Astrocyte of the cerebellum (primary cell): ENCODE results near the gene DIP2A.

Experiments used
- DNase-seq: peaks from one replicate; pipeline ENCODE4 v3.0.0-alpha.2; 2011; ENCODE audit warnings: low read depth
- H3K4me3 ChIP-seq: 2 replicates; pipeline ENCODE4 v1.5.1; 2011; ENCODE audit warnings: mild to moderate bottlenecking, low read depth, low read length, moderate library complexity
- in situ Hi-C: cut with HindIII; loops from 2 replicates; pipeline ENCODE4 v1.10.0; 2017; ENCODE audit warnings: low sequenced_read_pairs
- TF ChIP-seq, protein P1 (sequence below): IDR thresholded peaks from 2 replicates; pipeline ENCODE4 v1.5.1; 2012; ENCODE audit warnings: low read length, low read depth, moderate library complexity, mild to moderate bottlenecking; ENCODE audit errors: missing control alignments

The DIP2A gene

DNA sequence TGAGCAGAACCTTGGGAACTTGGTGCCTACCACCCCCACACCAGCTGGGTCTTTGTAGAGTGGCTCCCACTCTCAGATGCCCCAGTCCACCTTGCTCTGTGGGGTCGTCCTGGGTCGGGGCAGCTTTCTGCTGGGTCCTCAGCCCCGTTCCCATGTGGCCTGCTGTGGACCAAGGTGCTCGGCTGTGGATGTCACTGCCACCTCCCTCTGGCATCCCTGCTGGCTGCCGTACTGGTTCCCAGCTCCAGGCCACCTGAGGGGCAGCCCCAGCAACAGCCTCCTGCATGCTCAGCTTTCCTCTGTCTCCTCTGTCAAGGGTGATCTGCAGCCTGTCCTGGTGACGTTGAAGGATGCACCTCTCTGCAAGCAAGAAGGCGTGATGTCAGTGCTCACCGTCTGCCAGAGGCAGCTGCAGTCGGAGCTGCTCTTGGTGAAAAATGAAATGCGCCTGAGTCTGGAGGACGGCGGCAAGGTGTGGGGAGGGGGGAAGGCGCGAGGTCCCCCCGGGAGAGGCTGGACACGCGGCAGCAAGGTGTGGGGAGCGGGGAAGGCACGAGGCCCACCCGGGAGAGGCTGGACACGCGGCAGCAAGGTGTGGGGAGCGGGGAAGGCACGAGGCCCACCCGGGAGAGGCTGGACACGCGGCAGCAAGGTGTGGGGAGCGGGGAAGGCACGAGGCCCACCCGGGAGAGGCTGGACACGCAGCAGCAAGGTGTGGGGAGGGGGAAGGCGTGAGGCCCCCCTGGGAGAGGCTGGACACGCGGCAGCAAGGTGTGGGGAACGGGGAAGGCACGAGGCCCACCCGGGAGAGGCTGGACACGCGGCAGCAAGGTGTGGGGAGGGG lies 45.9 kb upstream of the DIP2A start:
- in situ Hi-C loops = no loop called here
- DNase-seq = no peak
- TF ChIP-seq, protein P1, sequence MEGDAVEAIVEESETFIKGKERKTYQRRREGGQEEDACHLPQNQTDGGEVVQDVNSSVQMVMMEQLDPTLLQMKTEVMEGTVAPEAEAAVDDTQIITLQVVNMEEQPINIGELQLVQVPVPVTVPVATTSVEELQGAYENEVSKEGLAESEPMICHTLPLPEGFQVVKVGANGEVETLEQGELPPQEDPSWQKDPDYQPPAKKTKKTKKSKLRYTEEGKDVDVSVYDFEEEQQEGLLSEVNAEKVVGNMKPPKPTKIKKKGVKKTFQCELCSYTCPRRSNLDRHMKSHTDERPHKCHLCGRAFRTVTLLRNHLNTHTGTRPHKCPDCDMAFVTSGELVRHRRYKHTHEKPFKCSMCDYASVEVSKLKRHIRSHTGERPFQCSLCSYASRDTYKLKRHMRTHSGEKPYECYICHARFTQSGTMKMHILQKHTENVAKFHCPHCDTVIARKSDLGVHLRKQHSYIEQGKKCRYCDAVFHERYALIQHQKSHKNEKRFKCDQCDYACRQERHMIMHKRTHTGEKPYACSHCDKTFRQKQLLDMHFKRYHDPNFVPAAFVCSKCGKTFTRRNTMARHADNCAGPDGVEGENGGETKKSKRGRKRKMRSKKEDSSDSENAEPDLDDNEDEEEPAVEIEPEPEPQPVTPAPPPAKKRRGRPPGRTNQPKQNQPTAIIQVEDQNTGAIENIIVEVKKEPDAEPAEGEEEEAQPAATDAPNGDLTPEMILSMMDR = no peak
- H3K4me3 ChIP-seq = no peak overlapping the region

DNA sequence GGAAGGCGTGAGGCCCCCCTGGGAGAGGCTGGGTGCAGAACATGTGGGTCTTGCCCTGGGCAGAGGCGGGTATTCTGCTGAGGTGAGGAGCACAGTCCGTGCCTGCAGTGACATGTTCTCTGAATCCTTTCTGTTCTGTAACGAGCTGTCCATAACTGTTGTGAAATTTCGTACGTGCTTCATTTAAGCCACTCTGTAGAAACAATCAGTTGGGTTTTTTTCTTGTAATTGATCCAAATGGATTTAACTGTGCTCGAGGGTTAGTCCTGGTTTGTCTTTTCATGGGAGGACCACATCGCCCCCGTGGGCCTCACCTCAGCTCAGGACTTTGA lies 45.4 kb upstream of the DIP2A start:
- no peak overlapping the region for H3K4me3 ChIP-seq
- DNase-seq = no peak
- TF ChIP-seq, protein P1 = no peak
- in situ Hi-C loops = no loop called here

DNA sequence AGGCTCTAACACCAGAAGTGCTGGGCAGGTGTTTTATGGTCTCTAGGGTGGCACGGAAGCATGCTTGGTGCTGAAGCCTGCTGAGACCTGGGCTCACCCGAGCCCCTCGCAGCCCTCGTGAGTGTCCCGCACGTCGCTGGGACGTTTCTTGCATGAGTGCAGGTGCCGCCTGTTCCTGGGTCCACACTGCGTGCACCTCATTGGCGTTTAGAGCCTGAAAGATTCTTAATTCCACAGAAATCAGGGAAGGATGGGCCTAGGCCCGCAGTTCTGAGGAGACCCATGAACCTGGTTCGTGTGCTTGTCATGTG lies 43.8 kb upstream of the DIP2A start:
- in situ Hi-C loops = no loop called here
- TF ChIP-seq, protein P1 = no peak
- H3K4me3 ChIP-seq = no peak overlapping the region
- no peak for DNase-seq

DNA sequence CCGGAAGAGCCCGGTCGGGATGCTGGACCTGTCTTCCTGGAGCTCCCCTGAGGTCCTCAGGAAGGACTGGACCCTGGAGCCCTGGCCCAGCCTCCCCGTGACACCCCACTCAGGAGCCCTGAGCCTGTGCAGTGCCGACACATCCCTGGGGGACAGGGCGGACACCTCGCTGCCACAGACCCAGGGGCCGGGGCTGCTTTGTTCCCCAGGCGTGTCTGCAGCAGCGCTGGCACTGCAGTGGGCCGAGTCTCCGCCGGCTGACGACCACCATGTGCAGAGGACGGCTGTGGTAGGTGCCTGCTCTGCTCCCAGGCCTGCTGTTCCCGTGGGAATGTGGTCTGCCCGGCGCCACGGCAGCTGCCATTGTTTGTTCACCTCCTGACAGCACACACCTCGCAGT lies 42.1 kb upstream of the DIP2A start:
- in situ Hi-C loops = no loop called here
- TF ChIP-seq, protein P1 = no peak
- no peak for DNase-seq
- H3K4me3 ChIP-seq = no peak overlapping the region

DNA sequence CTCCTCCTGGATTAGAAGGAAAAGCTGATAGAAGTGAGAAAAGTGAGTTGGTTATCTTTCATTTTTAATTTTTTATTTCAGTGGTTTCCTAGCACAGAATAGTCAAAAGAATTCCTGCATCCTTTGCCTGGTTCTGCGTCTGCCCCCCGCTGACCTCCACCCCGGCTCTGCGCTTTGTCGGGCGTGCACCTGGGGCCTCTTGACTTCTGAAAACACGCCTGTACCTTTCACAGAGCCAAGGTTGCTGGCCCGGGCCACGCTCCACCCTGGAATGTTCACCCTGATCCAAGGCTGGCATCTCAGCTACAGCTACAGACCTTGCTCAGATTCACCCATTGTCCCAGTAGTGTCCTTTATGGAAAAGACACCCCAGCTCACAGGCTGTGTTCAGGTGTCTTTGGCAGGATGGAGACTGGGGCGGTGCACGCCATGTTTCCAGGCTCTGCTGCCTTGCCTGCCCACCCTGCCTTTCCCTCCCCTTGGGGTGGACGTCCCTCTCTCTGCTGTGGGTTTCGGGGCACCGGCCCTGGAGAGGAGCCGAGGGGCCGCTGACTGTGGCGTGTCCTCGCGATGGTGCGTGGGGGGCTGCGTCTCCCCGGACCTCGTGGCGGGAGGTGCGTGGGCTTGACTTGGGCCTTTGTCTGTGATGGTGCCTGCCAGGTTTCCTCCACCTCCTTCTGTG lies 40.3 kb upstream of the DIP2A start:
- TF ChIP-seq, protein P1 = no peak
- in situ Hi-C loops = no loop called here
- no peak overlapping the region for H3K4me3 ChIP-seq
- DNase-seq = no peak

DNA sequence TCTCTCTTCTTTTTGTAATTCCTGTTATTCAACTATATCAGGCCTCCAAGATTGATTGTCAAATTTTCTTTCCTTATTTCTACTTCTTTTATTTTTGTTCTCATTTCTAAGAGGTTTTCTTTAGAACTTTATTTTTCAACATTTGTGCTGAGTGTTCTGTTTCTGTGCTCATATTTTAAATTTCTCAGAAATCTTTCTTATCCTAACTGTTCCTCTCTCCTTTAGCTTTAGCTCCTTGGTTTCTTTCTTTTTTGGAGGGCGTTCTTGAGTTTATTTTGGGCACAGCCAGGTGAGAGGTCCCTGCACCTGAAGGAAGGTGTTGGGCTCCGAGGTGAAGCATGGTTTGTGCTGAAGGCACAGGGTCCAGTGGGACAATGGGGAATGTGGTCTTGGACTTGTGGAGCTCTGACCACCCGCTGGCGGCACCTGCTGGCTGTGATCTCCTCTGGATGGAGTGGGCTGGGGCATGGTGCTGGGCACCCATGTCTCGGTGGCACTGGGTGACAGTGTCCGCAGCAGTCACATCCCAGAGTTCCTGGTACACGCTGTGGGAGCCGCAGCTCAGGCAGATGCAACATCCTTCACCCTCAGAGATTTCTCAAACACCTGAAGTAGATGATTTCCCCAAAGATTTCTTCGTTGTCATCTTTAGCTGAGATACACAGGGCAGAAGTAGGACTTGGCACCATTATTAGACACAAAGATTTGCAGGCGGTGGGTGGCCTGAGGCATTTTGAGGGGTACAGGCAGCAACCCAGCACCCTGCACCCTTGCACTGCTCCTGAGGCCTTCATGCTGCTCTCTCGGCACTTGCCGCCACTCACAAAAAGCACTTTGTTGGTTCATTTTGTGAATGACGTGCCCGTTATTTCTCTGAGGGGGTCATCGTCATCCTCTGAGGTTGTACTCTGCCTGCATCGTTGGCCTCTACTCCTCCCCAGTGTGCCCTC lies 38.2 kb upstream of the DIP2A start:
- DNase-seq = no peak
- TF ChIP-seq, protein P1 = no peak
- in situ Hi-C loops = no loop called here
- no peak overlapping the region for H3K4me3 ChIP-seq
